Fibroblast of mammary gland (primary cell): ENCODE results near the gene AFTPH.

Source experiments
- DNase-seq: peaks from one replicate; pipeline ENCODE4 v3.0.0-alpha.2; 2010; ENCODE audit warnings: low read depth
- H3K4me3 ChIP-seq: 2 replicates; pipeline ENCODE4 v1.5.1; 2011; ENCODE audit warnings: low read depth, mild to moderate bottlenecking, low read length, moderate library complexity; ENCODE audit not compliant: control insufficient read depth
- CTCF ChIP-seq: conservative IDR thresholded peaks from 2 replicates; pipeline ENCODE4 v1.5.1; 2011; ENCODE audit warnings: low read depth, low read length, inconsistent platforms; ENCODE audit not compliant: control insufficient read depth, insufficient read depth

The AFTPH gene

GRCh38 chr2:64623242-64623850, 99.2 kb downstream of the AFTPH start:
- TF ChIP-seq CTCF: no peak
- no peak for DNase-seq
- no peak overlapping the region for H3K4me3 ChIP-seq

GRCh38 chr2:64624108-64624610, 100.0 kb downstream of the AFTPH start:
- no peak for TF ChIP-seq CTCF
- H3K4me3 ChIP-seq: no peak overlapping the region
- no peak for DNase-seq

- no peak for TF ChIP-seq CTCF
- no peak for DNase-seq
Observed at GRCh38 chr2:64624862-64625261, 100.7 kb downstream of the AFTPH start.

GRCh38 chr2:64625299-64626145, 101.4 kb downstream of the AFTPH start:
- DNase-seq: no peak
- no peak for TF ChIP-seq CTCF
- H3K4me3 ChIP-seq: no peak overlapping the region

More at GRCh38 chr2:64624862-64625261, 100.7 kb downstream of the AFTPH start:
- H3K4me3 ChIP-seq: no peak overlapping the region

GRCh38 chr2:64626146-64626809, 102.2 kb downstream of the AFTPH start:
- no peak for DNase-seq
- H3K4me3 ChIP-seq: no peak overlapping the region
- TF ChIP-seq CTCF: no peak

GRCh38 chr2:64626963-64627760, 103.0 kb downstream of the AFTPH start:
- no peak overlapping the region for H3K4me3 ChIP-seq
- TF ChIP-seq CTCF: no peak
- no peak for DNase-seq
